CD14-positive monocyte (primary cell): ENCODE data around the gene PAPPA. TPM values are rescaled to one million over a fixed set of nuclear protein-coding genes. Genes with fewer than 3 reads are reported as not detected.

Source experiments
- DNase-seq, 3 donors: peaks; one replicate each; pipeline ENCODE4 v3.0.0-alpha.2; 2011 to 2022
- H2AFZ ChIP-seq: 2 replicates; pipeline ENCODE4 v1.6.0; 2012; ENCODE audit warnings: mild to moderate bottlenecking, low read depth, low read length, inconsistent platforms; ENCODE audit not compliant: insufficient read depth, poor library complexity, severe bottlenecking
- H3K27ac ChIP-seq, 2 donors: 1 replicate in 1 of 2; 2 replicates in 1 of 2; pipeline ENCODE4 v1.5.1; 2012 to 2013; ENCODE audit warnings: low read length in 2 of 2, control low read depth in 1 of 2, inconsistent platforms in 1 of 2, low read depth in 1 of 2, mild to moderate bottlenecking in 1 of 2
- H3K27me3 ChIP-seq, 2 donors: one replicate each; pipeline versions ENCODE4 v1.6.0 to v1.6.1; 2011 to 2013; ENCODE audit warnings: low read length in 2 of 2; ENCODE audit not compliant: control insufficient read depth in 2 of 2, insufficient read depth in 2 of 2
- H3K36me3 ChIP-seq, 2 donors: replicated peaks in 1 of 2; 1 replicate in 1 of 2; 2 replicates in 1 of 2; pipeline versions ENCODE4 v1.5.1 to v1.6.1; 2012 to 2013; ENCODE audit warnings: low read length in 2 of 2, control low read depth in 1 of 2, inconsistent platforms in 1 of 2, mild to moderate bottlenecking in 1 of 2; ENCODE audit not compliant: insufficient read depth in 2 of 2, control insufficient read depth in 1 of 2
- H3K4me1 ChIP-seq, 2 donors: 1 replicate in 1 of 2; 2 replicates in 1 of 2; pipeline versions ENCODE4 v1.5.1 to v1.6.1; 2012 to 2013; ENCODE audit warnings: low read length in 2 of 2, control low read depth in 1 of 2, inconsistent platforms in 1 of 2, mild to moderate bottlenecking in 1 of 2, moderate library complexity in 1 of 2; ENCODE audit not compliant: insufficient read depth in 2 of 2, control insufficient read depth in 1 of 2
- H3K4me2 ChIP-seq: replicated peaks from 2 replicates; pipeline ENCODE3; 2012; ENCODE audit warnings: low read length, moderate library complexity, mild to moderate bottlenecking; ENCODE audit not compliant: poor library complexity, severe bottlenecking; ENCODE audit errors: extremely low read depth
- H3K4me3 ChIP-seq, 3 experiments: fragments of 200-600 bp in 1 of 3; sonication (generic) in 1 of 3; replicated peaks in 1 of 3; 1 replicate in 2 of 3; 2 replicates in 1 of 3; pipeline ENCODE4 v1.5.1; 2011 to 2013; ENCODE audit warnings: low read length in 3 of 3, mild to moderate bottlenecking in 3 of 3, control low read depth in 2 of 3, low read depth in 2 of 3, inconsistent platforms in 1 of 3, moderate library complexity in 1 of 3
- H3K79me2 ChIP-seq: 2 replicates; pipeline ENCODE4 v1.6.0; 2012; ENCODE audit warnings: mild to moderate bottlenecking, control low read depth, inconsistent platforms, low read length, moderate library complexity; ENCODE audit not compliant: insufficient read depth
- H3K9ac ChIP-seq: 2 replicates; pipeline ENCODE4 v1.6.0; 2017; ENCODE audit warnings: low read length, mild to moderate bottlenecking; ENCODE audit not compliant: insufficient read depth, poor library complexity, severe bottlenecking
- H3K9me3 ChIP-seq, 2 donors: replicated peaks in 1 of 2; 1 replicate in 1 of 2; 2 replicates in 1 of 2; pipeline versions ENCODE4 v1.5.1 to v1.6.1; 2012 to 2013; ENCODE audit warnings: low read length in 2 of 2, control low read depth in 1 of 2; ENCODE audit not compliant: control insufficient read depth in 1 of 2, insufficient read depth in 1 of 2
- H4K20me1 ChIP-seq: 2 replicates; pipeline ENCODE4 v1.6.0; 2012; ENCODE audit warnings: mild to moderate bottlenecking, low read length, control low read depth, moderate library complexity; ENCODE audit not compliant: insufficient read depth
- H3K27ac Mint-ChIP-seq, 7 donors: one replicate each; pipeline ENCODE4 v1.8.0; 2020; ENCODE audit warnings: mild to moderate bottlenecking in 7 of 7, mixed read lengths in 7 of 7, moderate library complexity in 6 of 7, inconsistent platforms in 2 of 7
- H3K27me3 Mint-ChIP-seq, 3 donors: one replicate each; pipeline ENCODE4 v1.8.0; 2021 to 2022; ENCODE audit warnings: low read depth in 3 of 3, mild to moderate bottlenecking in 3 of 3, mixed read lengths in 3 of 3, moderate library complexity in 3 of 3, inconsistent platforms in 1 of 3
- H3K36me3 Mint-ChIP-seq, 2 donors: one replicate each; pipeline ENCODE4 v1.8.0; 2020; ENCODE audit warnings: mixed read lengths in 2 of 2, inconsistent platforms in 1 of 2, mild to moderate bottlenecking in 1 of 2
- H3K4me1 Mint-ChIP-seq: one replicate; pipeline ENCODE4 v1.8.0; 2020; ENCODE audit warnings: mild to moderate bottlenecking, mixed read lengths
- H3K4me3 Mint-ChIP-seq, 2 donors: one replicate each; pipeline ENCODE4 v1.8.0; 2020; ENCODE audit warnings: mild to moderate bottlenecking in 2 of 2, mixed read lengths in 2 of 2, moderate library complexity in 1 of 2
- H3K9me3 Mint-ChIP-seq, 7 donors: one replicate each; pipeline ENCODE4 v1.8.0; 2020 to 2022; ENCODE audit warnings: mixed read lengths in 7 of 7, mild to moderate bottlenecking in 6 of 7, moderate library complexity in 6 of 7, inconsistent platforms in 2 of 7
- CTCF ChIP-seq: fragments of 200-600 bp; IDR thresholded peaks from one replicate; pipeline ENCODE4 v1.8.0; 2022; ENCODE audit warnings: antibody characterized with exemption, mild to moderate bottlenecking
- WGBS: methylation state at CpG from one replicate; pipeline ENCODE4 v1.1.5; 2013; ENCODE audit warnings: missing lambda C conversion rate; ENCODE audit not compliant: insufficient coverage; 5-methylcytosine and 5-hydroxymethylcytosine counted together
- intact Hi-C, 2 donors: fragments of 100-400 bp; cut with micrococcal nuclease; formaldehyde crosslinking; loops; one replicate each; pipeline versions ENCODE4 v1.15.0 to v1.15.1; 2023
- polyA plus RNA-seq, 3 donors: library from polyadenylated mRNA; depleted of rRNA in 1 of 3; unstranded in 2 of 3; stranded (reverse) in 1 of 3; fragments of 300-500 nt in 2 of 3; fragments of >200 nt in 1 of 3; fragmentation: Illumina TruSeq in 2 of 3; gene quantifications; 1 replicate in 2 of 3; 2 replicates in 1 of 3; pipeline ENCODE4 v1.2.3, GENCODE V29; 2012 to 2021

The PAPPA gene
- polyA plus RNA-seq, 3 donors: not detected

DNA sequence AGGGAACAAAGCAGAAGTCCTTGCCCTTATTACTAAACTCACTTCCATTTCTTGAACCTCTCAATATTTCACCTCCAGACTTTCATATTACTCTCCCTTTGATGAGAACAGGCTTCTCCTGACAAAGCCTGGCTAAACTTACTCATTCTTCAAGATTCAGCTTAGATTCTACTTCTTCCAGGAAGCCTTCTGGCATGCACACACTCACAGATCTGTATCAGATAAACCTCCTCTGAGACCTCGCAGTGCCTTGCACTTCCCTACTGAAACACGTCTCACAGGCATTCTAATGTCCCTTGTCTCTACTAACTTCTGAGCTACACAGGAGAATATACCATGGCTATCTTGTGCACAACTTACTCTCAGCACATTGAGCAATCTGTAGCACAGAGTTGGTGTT lies 16.6 kb upstream of the PAPPA start:
- H3K36me3 ChIP-seq: no peaks in the 10 kb centered on the region
- TF ChIP-seq CTCF: no peak
- no peaks in the 10 kb centered on the region for H3K4me1 ChIP-seq
- no peaks in the 10 kb centered on the region for H3K27me3 ChIP-seq
- peaks cover 0 to 2% (median 0%) of the 10 kb centered on the region in 7 donors for H3K9me3 Mint-ChIP-seq
- WGBS: 82% methylated on average over 2 of the region's 2 CpGs
- H3K27ac Mint-ChIP-seq: no peak overlapping the region
- no peak overlapping the region for H3K4me2 ChIP-seq
- H3K4me3 ChIP-seq: no peak overlapping the region
- no peaks in the 10 kb centered on the region for H3K9me3 ChIP-seq
- no peaks in the 10 kb centered on the region for H3K36me3 Mint-ChIP-seq
- intact Hi-C loops: no loop called here
- no peaks in the 10 kb centered on the region for H4K20me1 ChIP-seq
- no peak overlapping the region for H2AFZ ChIP-seq
- H3K4me1 Mint-ChIP-seq: no peaks in the 10 kb centered on the region
- peaks cover 0 to 2% (median 0%) of the 10 kb centered on the region in 3 donors for H3K27me3 Mint-ChIP-seq
- no peak for DNase-seq
- H3K9ac ChIP-seq: no peak overlapping the region
- H3K79me2 ChIP-seq: no peaks in the 10 kb centered on the region
- H3K27ac ChIP-seq: no peak overlapping the region
- no peak overlapping the region for H3K4me3 Mint-ChIP-seq

- H3K36me3 ChIP-seq: no peaks in the 10 kb centered on the region
- intact Hi-C loops: no loop called here
- no peak overlapping the region for H2AFZ ChIP-seq
- H4K20me1 ChIP-seq: no peaks in the 10 kb centered on the region
- WGBS: 93% methylated on average over 3 of the region's 5 CpGs
- no peak for DNase-seq
- H3K4me1 ChIP-seq: no peaks in the 10 kb centered on the region
- Mint-ChIP-seq H3K9me3 (peaks cover 0 to 2% (median 0%) of the 10 kb centered on the region in 7 donors), H3K36me3 (no peaks in the 10 kb centered on the region), H3K27ac (no peak overlapping the region), H3K4me3 (no peak overlapping the region), H3K4me1 (no peaks in the 10 kb centered on the region), H3K27me3 (peaks cover 0 to 2% (median 0%) of the 10 kb centered on the region in 3 donors)
- H3K79me2 ChIP-seq: no peaks in the 10 kb centered on the region
- H3K27ac ChIP-seq: no peak overlapping the region
- H3K4me3 ChIP-seq: no peak overlapping the region
- no peaks in the 10 kb centered on the region for H3K9me3 ChIP-seq
- no peak overlapping the region for H3K4me2 ChIP-seq
- no peaks in the 10 kb centered on the region for H3K27me3 ChIP-seq
- TF ChIP-seq CTCF: no peak
- no peak overlapping the region for H3K9ac ChIP-seq
These were observed 16.0 kb upstream of the PAPPA start for GRCh38 chr9:116137581-116137980.
